HG02970 (cell line): ENCODE data around the gene ZNF577.

Experiments
- ATAC-seq: cut with Tn5 transposase; IDR thresholded peaks from one replicate; pipeline ENCODE4 v1.9.1; 2021; ENCODE audit warnings: mild to moderate bottlenecking, moderate library complexity, moderate number of reproducible peaks; ENCODE audit not compliant: unreplicated experiment, low FRiP score

The ZNF577 gene

GRCh38 chr19:51882518-51882917 is 5.2 kb downstream of the ZNF577 start:
- no peak for ATAC-seq

GRCh38 chr19:51873097-51873496 is 14.7 kb downstream of the ZNF577 start:
- no peak for ATAC-seq

- ATAC-seq, result no peak
These were observed 25.7 kb downstream of the ZNF577 start for GRCh38 chr19:51861870-51862622.

GRCh38 chr19:51837145-51837544 is 50.6 kb downstream of the ZNF577 start:
- no peak for ATAC-seq

- no peak for ATAC-seq
These were observed 57.5 kb downstream of the ZNF577 start for GRCh38 chr19:51830274-51830673.

GRCh38 chr19:51824281-51825005 is 63.3 kb downstream of the ZNF577 start:
- ATAC-seq, result no peak

- ATAC-seq, result no peak
These were observed 64.8 kb downstream of the ZNF577 start for GRCh38 chr19:51822946-51823345.

GRCh38 chr19:51822325-51822724 is 65.4 kb downstream of the ZNF577 start:
- no peak for ATAC-seq

GRCh38 chr19:51821921-51822320 is 65.8 kb downstream of the ZNF577 start:
- ATAC-seq, result no peak

- no peak for ATAC-seq
These were observed 66.3 kb downstream of the ZNF577 start for GRCh38 chr19:51821456-51821855.
